ENCODE measurements around the gene ZNF518B. TPM values are rescaled to one million over a fixed set of nuclear protein-coding genes. Genes with fewer than 3 reads are reported as not detected.

Gene ZNF518B
- total and polyA plus RNA-seq, 8 donors, result 0.99 to 9.9 (median 2.4) TPM

GRCh38 chr4:10500776-10501175, 43.5 kb upstream of the ZNF518B start:
- ATAC-seq, result no peak
- H3K4me1 ChIP-seq, result no peaks in the 10 kb centered on the region
- H3K27ac ChIP-seq, result no peak overlapping the region
- TF ChIP-seq CTCF (IDR thresholded peaks at IDR 0.05), result no peak
- FAIRE-seq, result no peak
- H3K36me3 ChIP-seq, result no peaks in the 10 kb centered on the region
- DNase-seq, result no peak
- no peak overlapping the region for H3K4me3 ChIP-seq
- 44 to 57% methylated on average over 6 of the region's 6 CpGs for WGBS, 2 donors
- intact Hi-C loops (cut with DNase I), result no loop called here
- H3K27me3 ChIP-seq, result peaks cover 0 to 6% (median 0%) of the 10 kb centered on the region in 4 donors
- H3K9me3 ChIP-seq, result no peaks in the 10 kb centered on the region

- Histone ChIP-seq H3K4me3 (no peak overlapping the region), H3K4me1 (no peaks in the 10 kb centered on the region), H3K27me3 (peaks cover 0 to 6% (median 0%) of the 10 kb centered on the region in 4 donors), H3K36me3 (no peaks in the 10 kb centered on the region), H3K27ac (no peak overlapping the region), H3K9me3 (no peaks in the 10 kb centered on the region)
- DNase-seq (no peak), ATAC-seq (no peak), FAIRE-seq (no peak)
- 24 to 28% methylated on average over 4 of the region's 4 CpGs for WGBS, 2 donors
- intact Hi-C loops (cut with DNase I), result no loop called here
- no peak for TF ChIP-seq CTCF (IDR thresholded peaks at IDR 0.05)
These were observed 39.0 kb upstream of the ZNF518B start for GRCh38 chr4:10496200-10496599.

- Histone ChIP-seq H3K27me3 (peaks cover 0 to 6% (median 0%) of the 10 kb centered on the region in 4 donors), H3K4me3 (no peak overlapping the region), H3K36me3 (no peaks in the 10 kb centered on the region), H3K9me3 (no peaks in the 10 kb centered on the region), H3K4me1 (no peaks in the 10 kb centered on the region), H3K27ac (no peak overlapping the region)
- WGBS, 2 donors, result 48 to 59% methylated on average over 8 of the region's 8 CpGs
- FAIRE-seq (no peak), ATAC-seq (no peak), DNase-seq (no peak)
- TF ChIP-seq CTCF (IDR thresholded peaks at IDR 0.05), result no peak
- intact Hi-C loops (cut with DNase I), result no loop called here
These were observed 38.4 kb upstream of the ZNF518B start for GRCh38 chr4:10495651-10496050.

- no peak for ATAC-seq
- FAIRE-seq, result no peak
These were observed 35.2 kb upstream of the ZNF518B start for GRCh38 chr4:10492464-10492863.

More at GRCh38 chr4:10492464-10492863, 35.2 kb upstream of the ZNF518B start:
- no peak for TF ChIP-seq CTCF (IDR thresholded peaks at IDR 0.05)
- H3K4me1 ChIP-seq, result no peaks in the 10 kb centered on the region
- 15 to 16% methylated on average over 11 of the region's 11 CpGs for WGBS, 2 donors
- H3K27me3 ChIP-seq, result peaks cover 0 to 2% (median 0%) of the 10 kb centered on the region in 4 donors
- no peak for DNase-seq
- H3K4me3 ChIP-seq, result no peak overlapping the region
- no peaks in the 10 kb centered on the region for H3K9me3 ChIP-seq
- H3K36me3 ChIP-seq, result no peaks in the 10 kb centered on the region
- intact Hi-C loops (cut with DNase I), result no loop called here
- H3K27ac ChIP-seq, result no peak overlapping the region

Data from pancreas (tissue), 10 donors.